ENCODE data around the gene TMEM201.

DNA sequence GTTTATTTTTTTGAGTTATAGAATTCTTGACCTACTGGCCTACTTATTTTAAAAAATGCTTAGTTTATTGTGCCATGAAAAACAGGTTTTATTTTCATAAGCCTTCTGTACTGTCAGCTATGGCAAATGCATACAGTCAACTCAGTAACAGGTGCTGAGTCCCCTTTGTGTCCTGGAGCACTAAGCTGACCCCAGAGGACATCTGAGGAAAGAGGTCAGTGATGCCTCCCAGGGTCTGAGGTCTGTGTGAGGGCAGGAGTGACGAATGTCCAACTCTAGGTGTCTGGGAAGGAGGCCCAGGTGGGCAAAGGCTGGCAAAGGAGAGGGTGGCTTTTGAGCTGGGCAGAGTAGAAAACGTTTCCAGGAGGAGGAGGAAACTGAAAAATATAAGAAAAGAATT, 7.8 kb upstream of the TMEM201 start:
- TF ChIP-seq POLR2AphosphoS5 (IDR thresholded peaks at IDR 0.05) = no peak
- TF ChIP-seq, protein P1, sequence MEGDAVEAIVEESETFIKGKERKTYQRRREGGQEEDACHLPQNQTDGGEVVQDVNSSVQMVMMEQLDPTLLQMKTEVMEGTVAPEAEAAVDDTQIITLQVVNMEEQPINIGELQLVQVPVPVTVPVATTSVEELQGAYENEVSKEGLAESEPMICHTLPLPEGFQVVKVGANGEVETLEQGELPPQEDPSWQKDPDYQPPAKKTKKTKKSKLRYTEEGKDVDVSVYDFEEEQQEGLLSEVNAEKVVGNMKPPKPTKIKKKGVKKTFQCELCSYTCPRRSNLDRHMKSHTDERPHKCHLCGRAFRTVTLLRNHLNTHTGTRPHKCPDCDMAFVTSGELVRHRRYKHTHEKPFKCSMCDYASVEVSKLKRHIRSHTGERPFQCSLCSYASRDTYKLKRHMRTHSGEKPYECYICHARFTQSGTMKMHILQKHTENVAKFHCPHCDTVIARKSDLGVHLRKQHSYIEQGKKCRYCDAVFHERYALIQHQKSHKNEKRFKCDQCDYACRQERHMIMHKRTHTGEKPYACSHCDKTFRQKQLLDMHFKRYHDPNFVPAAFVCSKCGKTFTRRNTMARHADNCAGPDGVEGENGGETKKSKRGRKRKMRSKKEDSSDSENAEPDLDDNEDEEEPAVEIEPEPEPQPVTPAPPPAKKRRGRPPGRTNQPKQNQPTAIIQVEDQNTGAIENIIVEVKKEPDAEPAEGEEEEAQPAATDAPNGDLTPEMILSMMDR (IDR thresholded peaks at IDR 0.05) = no peak
- no peak for TF ChIP-seq POLR2A (IDR thresholded peaks at IDR 0.05)
